Spleen (tissue), 7 donors: ENCODE measurements around the gene SPR.
A peak's percentile ranks its signal among the peaks of the same experiment; 100 is the strongest.

ENCODE experiments used
- POLR2A ChIP-seq, 3 donors: fragments of 450-650 bp; IDR thresholded peaks; one replicate each; pipeline ENCODE4 v1.5.1; 2017; ENCODE audit warnings: antibody characterized with exemption in 3 of 3, mild to moderate bottlenecking in 1 of 3
- POLR2AphosphoS5 ChIP-seq, 3 donors: sonication (generic); formaldehyde crosslinking; IDR thresholded peaks; one replicate each; pipeline ENCODE4 v1.5.1; 2017; ENCODE audit warnings: antibody characterized with exemption in 3 of 3
- TF ChIP-seq, protein P1 (sequence below), 11 experiments: fragments of 200-600 bp in 7 of 11; fragments of 450-650 bp in 4 of 11; sonication (generic) in 4 of 11; IDR thresholded peaks in 8 of 11; conservative IDR thresholded peaks in 3 of 11; 1 replicate in 7 of 11; 2 replicates in 4 of 11; pipeline versions ENCODE4 v1.4.0 to v1.8.0; 2016 to 2021; ENCODE audit warnings: antibody characterized with exemption in 11 of 11, inconsistent platforms in 4 of 11, mild to moderate bottlenecking in 1 of 11
- donor health status: DM: no; HTN: no; CAD: no; lungs with moderate emphysema.
- donor health status: DM: no; HTN: no; CAD: no.
- donor health status: DM: no; HTN: no; CAD: no.

DNA sequence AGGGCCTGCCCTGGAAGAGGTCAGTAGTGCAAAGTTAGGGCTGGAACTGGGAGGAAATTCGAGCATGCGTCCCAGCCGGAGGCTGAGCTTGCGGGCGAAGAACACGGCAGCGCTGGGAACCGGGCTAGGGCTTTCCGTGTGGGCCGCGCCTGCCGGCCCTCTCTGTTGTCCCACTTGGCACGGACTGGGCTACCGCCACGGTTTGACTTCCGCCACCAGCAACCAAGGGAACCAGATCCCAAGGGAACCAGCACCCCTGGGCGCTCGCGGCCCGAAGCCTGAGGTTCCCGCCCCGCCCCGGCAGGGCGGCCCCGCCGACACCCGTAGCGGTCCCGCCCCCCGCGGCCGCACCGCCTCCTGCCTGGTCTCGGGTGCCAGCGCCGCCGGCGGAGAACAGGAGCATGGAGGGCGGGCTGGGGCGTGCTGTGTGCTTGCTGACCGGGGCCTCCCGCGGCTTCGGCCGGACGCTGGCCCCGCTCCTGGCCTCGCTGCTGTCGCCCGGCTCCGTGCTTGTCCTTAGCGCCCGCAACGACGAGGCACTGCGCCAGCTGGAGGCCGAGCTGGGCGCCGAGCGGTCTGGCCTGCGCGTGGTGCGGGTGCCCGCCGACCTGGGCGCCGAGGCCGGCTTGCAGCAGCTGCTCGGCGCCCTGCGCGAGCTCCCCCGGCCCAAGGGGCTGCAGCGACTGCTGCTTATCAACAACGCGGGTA lies at the start of gene SPR:
- TF ChIP-seq, protein P1, sequence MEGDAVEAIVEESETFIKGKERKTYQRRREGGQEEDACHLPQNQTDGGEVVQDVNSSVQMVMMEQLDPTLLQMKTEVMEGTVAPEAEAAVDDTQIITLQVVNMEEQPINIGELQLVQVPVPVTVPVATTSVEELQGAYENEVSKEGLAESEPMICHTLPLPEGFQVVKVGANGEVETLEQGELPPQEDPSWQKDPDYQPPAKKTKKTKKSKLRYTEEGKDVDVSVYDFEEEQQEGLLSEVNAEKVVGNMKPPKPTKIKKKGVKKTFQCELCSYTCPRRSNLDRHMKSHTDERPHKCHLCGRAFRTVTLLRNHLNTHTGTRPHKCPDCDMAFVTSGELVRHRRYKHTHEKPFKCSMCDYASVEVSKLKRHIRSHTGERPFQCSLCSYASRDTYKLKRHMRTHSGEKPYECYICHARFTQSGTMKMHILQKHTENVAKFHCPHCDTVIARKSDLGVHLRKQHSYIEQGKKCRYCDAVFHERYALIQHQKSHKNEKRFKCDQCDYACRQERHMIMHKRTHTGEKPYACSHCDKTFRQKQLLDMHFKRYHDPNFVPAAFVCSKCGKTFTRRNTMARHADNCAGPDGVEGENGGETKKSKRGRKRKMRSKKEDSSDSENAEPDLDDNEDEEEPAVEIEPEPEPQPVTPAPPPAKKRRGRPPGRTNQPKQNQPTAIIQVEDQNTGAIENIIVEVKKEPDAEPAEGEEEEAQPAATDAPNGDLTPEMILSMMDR (IDR thresholded peaks at IDR 0.05 in 8 of 11, conservative IDR thresholded peaks at IDR 0.05 in 3 of 11): no peak
- no peak for TF ChIP-seq POLR2A (IDR thresholded peaks at IDR 0.05)
- TF ChIP-seq POLR2AphosphoS5 (IDR thresholded peaks at IDR 0.05): peak in 2 of 3 donors; percentile 35 to 58
